ENCODE results near the gene PNPLA2.

- TF ChIP-seq EZH2 (IDR thresholded peaks at IDR 0.05; ENCODE audit: low read length, missing control alignments) (no peak), CTCF (conservative IDR thresholded peaks at IDR 0.05 in 1 of 2, IDR thresholded peaks at IDR 0.05 in 1 of 2; ENCODE audit: low read depth in 1 of 2, low read length in 2 of 2) (no peak)
These were observed 36.2 kb upstream of the PNPLA2 start for GRCh38 chr11:782264-783174.
